ENCODE data around the gene PHACTR4. TPM values are rescaled to one million over a fixed set of nuclear protein-coding genes. Genes with fewer than 3 reads are reported as not detected.

Gene PHACTR4
- total and polyA plus RNA-seq, 9 of the 15 experiments (the other 6 are each of a cell fraction or from before 2014, with no cell fraction given) = 6.4 to 43.6 (median 14.2) TPM

- no peak for TF ChIP-seq ZNF696 (CRISPR knock-in tag; conservative IDR thresholded peaks at IDR 0.05)
- 0 out of 2 replicates have a peak, but pooled peaks have one; percentile 34 for TF ChIP-seq CBFB (CRISPR knock-in tag; IDR thresholded peaks at IDR 0.05)
- peak; percentile 16; the same call in 1 of the 2 replicates for TF ChIP-seq TAL1 (IDR thresholded peaks at IDR 0.05)
- TF ChIP-seq ZNF740 (CRISPR knock-in tag; IDR thresholded peaks at IDR 0.05) = no peak; the same call in 1 of the 2 replicates
- TF ChIP-seq ZNF740 (tag; IDR thresholded peaks at IDR 0.05) = no peak
- peak; percentile 15; the same call in 1 of the 2 replicates for TF ChIP-seq ZNF609 (CRISPR knock-in tag; IDR thresholded peaks at IDR 0.05; ENCODE audit: borderline replicate concordance)
- TF ChIP-seq KLF1 (tag; IDR thresholded peaks at IDR 0.05) = peak; percentile 39; the same call in 1 of the 2 replicates
- no peak; the same call in none of the 2 replicates for TF ChIP-seq SMARCE1 (IDR thresholded peaks at IDR 0.05)
- TF ChIP-seq, protein P1, sequence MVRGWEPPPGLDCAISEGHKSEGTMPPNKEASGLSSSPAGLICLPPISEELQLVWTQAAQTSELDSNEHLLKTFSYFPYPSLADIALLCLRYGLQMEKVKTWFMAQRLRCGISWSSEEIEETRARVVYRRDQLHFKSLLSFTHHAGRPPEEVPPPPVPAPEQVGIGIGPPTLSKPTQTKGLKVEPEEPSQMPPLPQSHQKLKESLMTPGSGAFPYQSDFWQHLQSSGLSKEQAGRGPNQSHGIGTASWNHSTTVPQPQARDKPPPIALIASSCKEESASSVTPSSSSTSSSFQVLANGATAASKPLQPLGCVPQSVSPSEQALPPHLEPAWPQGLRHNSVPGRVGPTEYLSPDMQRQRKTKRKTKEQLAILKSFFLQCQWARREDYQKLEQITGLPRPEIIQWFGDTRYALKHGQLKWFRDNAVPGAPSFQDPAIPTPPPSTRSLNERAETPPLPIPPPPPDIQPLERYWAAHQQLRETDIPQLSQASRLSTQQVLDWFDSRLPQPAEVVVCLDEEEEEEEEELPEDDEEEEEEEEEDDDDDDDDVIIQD (CRISPR knock-in tag; IDR thresholded peaks at IDR 0.05) = peak; percentile 66; the same call in 1 of the 2 replicates
- no peak for TF ChIP-seq NR0B1 (IDR thresholded peaks at IDR 0.05; ENCODE audit: partially characterized antibody)
- TF ChIP-seq HSF4 (CRISPR knock-in tag; IDR thresholded peaks at IDR 0.05; ENCODE audit: borderline replicate concordance) = no peak
- TF ChIP-seq MAZ (CRISPR knock-in tag; conservative IDR thresholded peaks at IDR 0.05 in 1 of 2, IDR thresholded peaks at IDR 0.05 in 1 of 2) = peak in 1 of 2 experiments; percentile 45; a peak in 2 of 4 replicates
- TF ChIP-seq MNT (conservative IDR thresholded peaks at IDR 0.05) = peak in 1 of 2 experiments; percentile 75; a peak in 2 of 4 replicates
- TF ChIP-seq HNRNPK (IDR thresholded peaks at IDR 0.05; ENCODE audit: low read depth, low read length, poor library complexity, severe bottlenecking) = no peak
- TF ChIP-seq ZNF232 (CRISPR knock-in tag; IDR thresholded peaks at IDR 0.05) = no peak
Observed at GRCh38 chr1:28505406-28506187, 136.1 kb downstream of the PHACTR4 start, which contains the start of gene RCC1 (continued).

Data from K562 (cell line).